ENCODE results near the gene MAGEA11. TPM values are rescaled to one million over a fixed set of nuclear protein-coding genes. Genes with fewer than 3 reads are reported as not detected.
"Not testable (repeated sequence)": the region's sequence is repeated elsewhere in the genome, so short reads cannot be mapped to it uniquely, and the experiment has no call there.

MAGEA11 gene
- total RNA-seq, 3 donors from 2014 or later, result not detected

- peaks cover 0 to 9% of the 10 kb centered on the region in 2 donors for H3K27me3 ChIP-seq
- TF ChIP-seq POLR2A (IDR thresholded peaks at IDR 0.05) (no peak), CTCF (IDR thresholded peaks at IDR 0.05) (no peak), POLR2AphosphoS5 (IDR thresholded peaks at IDR 0.05) (no peak)
- no peaks in the 10 kb centered on the region for H3K4me1 ChIP-seq
- intact Hi-C loops (cut with DNase I; ENCODE audit: low total_unique reads), result no loop called here
- no peak for DNase-seq (ENCODE audit: low spot score in 2 of 2)
- H3K36me3 ChIP-seq, result no peaks in the 10 kb centered on the region
- H3K4me3 ChIP-seq, result no peak overlapping the region
- no peak overlapping the region for H3K27ac ChIP-seq
- no peaks in the 10 kb centered on the region for H3K9me3 ChIP-seq
These were observed 3.6 kb downstream of the MAGEA11 start for GRCh38 chrX:149715468-149715867.

GRCh38 chrX:149716632-149717031 lies 4.8 kb downstream of the MAGEA11 start:
- intact Hi-C loops (cut with DNase I; ENCODE audit: low total_unique reads), result no loop called here

GRCh38 chrX:149717803-149718202 lies 5.9 kb downstream of the MAGEA11 start:
- no peaks in the 10 kb centered on the region for H3K36me3 ChIP-seq
- H3K4me1 ChIP-seq, result no peaks in the 10 kb centered on the region
- TF ChIP-seq POLR2A (IDR thresholded peaks at IDR 0.05) (no peak), CTCF (IDR thresholded peaks at IDR 0.05) (no peak), POLR2AphosphoS5 (IDR thresholded peaks at IDR 0.05) (no peak)
- H3K27me3 ChIP-seq, result peaks cover 0 to 13% of the 10 kb centered on the region in 2 donors
- H3K27ac ChIP-seq, result no peak overlapping the region
- no peaks in the 10 kb centered on the region for H3K9me3 ChIP-seq
- no peak for DNase-seq (ENCODE audit: low spot score in 2 of 2)
- intact Hi-C loops (cut with DNase I; ENCODE audit: low total_unique reads), result no loop called here
- no peak overlapping the region for H3K4me3 ChIP-seq

More at GRCh38 chrX:149716632-149717031, 4.8 kb downstream of the MAGEA11 start:
- Histone ChIP-seq H3K9me3 (no peaks in the 10 kb centered on the region), H3K27ac (no peak overlapping the region), H3K4me3 (no peak overlapping the region), H3K4me1 (no peaks in the 10 kb centered on the region), H3K27me3 (peaks cover 0 to 13% of the 10 kb centered on the region in 2 donors), H3K36me3 (no peaks in the 10 kb centered on the region)
- TF ChIP-seq POLR2AphosphoS5 (IDR thresholded peaks at IDR 0.05) (no peak), POLR2A (IDR thresholded peaks at IDR 0.05) (no peak), CTCF (IDR thresholded peaks at IDR 0.05) (no peak)
- no peak for DNase-seq (ENCODE audit: low spot score in 2 of 2)

GRCh38 chrX:149718757-149719156 lies 6.9 kb downstream of the MAGEA11 start:
- Histone ChIP-seq H3K27ac (no peak overlapping the region), H3K4me3 (no peak overlapping the region), H3K36me3 (no peaks in the 10 kb centered on the region), H3K9me3 (no peaks in the 10 kb centered on the region), H3K27me3 (peaks cover 0 to 13% of the 10 kb centered on the region in 2 donors), H3K4me1 (no peaks in the 10 kb centered on the region)
- no peak for DNase-seq (ENCODE audit: low spot score in 2 of 2)
- intact Hi-C loops (cut with DNase I; ENCODE audit: low total_unique reads), result no loop called here
- TF ChIP-seq POLR2AphosphoS5 (IDR thresholded peaks at IDR 0.05) (no peak), POLR2A (IDR thresholded peaks at IDR 0.05) (no peak), CTCF (IDR thresholded peaks at IDR 0.05) (no peak)

- peaks cover 0 to 13% of the 10 kb centered on the region in 2 donors for H3K27me3 ChIP-seq
- intact Hi-C loops (cut with DNase I; ENCODE audit: low total_unique reads), result no loop called here
- TF ChIP-seq POLR2AphosphoS5 (IDR thresholded peaks at IDR 0.05), result no peak
- no peak for TF ChIP-seq CTCF (IDR thresholded peaks at IDR 0.05)
- no peak for TF ChIP-seq POLR2A (IDR thresholded peaks at IDR 0.05)
- H3K27ac ChIP-seq, result no peak overlapping the region
- no peaks in the 10 kb centered on the region for H3K36me3 ChIP-seq
- no peaks in the 10 kb centered on the region for H3K9me3 ChIP-seq
- H3K4me3 ChIP-seq, result no peak overlapping the region
- DNase-seq (ENCODE audit: low spot score in 2 of 2), result no peak
- H3K4me1 ChIP-seq, result no peaks in the 10 kb centered on the region
These were observed 8.3 kb downstream of the MAGEA11 start for GRCh38 chrX:149720021-149720689.

GRCh38 chrX:149721241-149721640 lies 9.4 kb downstream of the MAGEA11 start:
- peaks cover 0 to 13% of the 10 kb centered on the region in 2 donors for H3K27me3 ChIP-seq
- H3K4me3 ChIP-seq; DNase-seq (ENCODE audit: low spot score in 2 of 2); intact Hi-C loops (cut with DNase I; ENCODE audit: low total_unique reads); H3K9me3 ChIP-seq; H3K36me3 ChIP-seq; H3K27ac ChIP-seq; H3K4me1 ChIP-seq: not testable (repeated sequence)
